ENCODE results near the gene PRR27.

The PRR27 gene

GRCh38 chr4:70153937-70154336 is at the start of gene PRR27:
Gene PRR27, plus strand, starts transcription at chr4:70154237. Its CDS starts 139 bp downstream, at chr4:70154376.
- Histone ChIP-seq H3K27ac (ENCODE audit: low read length) (no peak within 1 kb of the TSS), H3K27me3 (ENCODE audit: control insufficient read depth, insufficient read depth, low read length) (no peaks in the 10 kb centered on the region), H3K4me3 (ENCODE audit: low read length) (no peak within 1 kb of the TSS)

GRCh38 chr4:70110917-70111316 is 43.1 kb upstream of the PRR27 start:
- Histone ChIP-seq H3K4me3 (ENCODE audit: low read length) (no peak overlapping the region), H3K36me3 (ENCODE audit: control insufficient read depth, low read depth, low read length) (no peaks in the 10 kb centered on the region), H3K27ac (ENCODE audit: low read length) (no peak overlapping the region), H3K4me1 (ENCODE audit: control insufficient read depth, low read depth, low read length) (peaks cover 5% of the 10 kb centered on the region), H3K27me3 (ENCODE audit: control insufficient read depth, insufficient read depth, low read length) (no peaks in the 10 kb centered on the region), H3K9me3 (ENCODE audit: control insufficient read depth, low read depth, low read length) (no peaks in the 10 kb centered on the region), H3K9ac (ENCODE audit: low read length) (no peak overlapping the region)

More at GRCh38 chr4:70153937-70154336, at the start of gene PRR27:
- Histone ChIP-seq H3K36me3 (ENCODE audit: control insufficient read depth, low read depth, low read length) (no peaks in the 10 kb centered on the region), H3K9ac (ENCODE audit: low read length) (no peak within 1 kb of the TSS), H3K4me1 (ENCODE audit: control insufficient read depth, low read depth, low read length) (no peaks in the 10 kb centered on the region), H3K9me3 (ENCODE audit: control insufficient read depth, low read depth, low read length) (no peaks in the 10 kb centered on the region)

- Histone ChIP-seq H3K9me3 (ENCODE audit: control insufficient read depth, low read depth, low read length) (no peaks in the 10 kb centered on the region), H3K27ac (ENCODE audit: low read length) (no peak overlapping the region), H3K27me3 (ENCODE audit: control insufficient read depth, insufficient read depth, low read length) (no peaks in the 10 kb centered on the region), H3K4me1 (ENCODE audit: control insufficient read depth, low read depth, low read length) (peaks cover 5% of the 10 kb centered on the region), H3K36me3 (ENCODE audit: control insufficient read depth, low read depth, low read length) (no peaks in the 10 kb centered on the region), H3K9ac (ENCODE audit: low read length) (no peak overlapping the region), H3K4me3 (ENCODE audit: low read length) (no peak overlapping the region)
Measured at GRCh38 chr4:70113656-70114055, 40.4 kb upstream of the PRR27 start.

- peaks cover 5% of the 10 kb centered on the region for H3K4me1 ChIP-seq (ENCODE audit: control insufficient read depth, low read depth, low read length)
- H3K9ac ChIP-seq (ENCODE audit: low read length) = no peak overlapping the region
- H3K9me3 ChIP-seq (ENCODE audit: control insufficient read depth, low read depth, low read length) = no peaks in the 10 kb centered on the region
- no peaks in the 10 kb centered on the region for H3K27me3 ChIP-seq (ENCODE audit: control insufficient read depth, insufficient read depth, low read length)
- no peak overlapping the region for H3K4me3 ChIP-seq (ENCODE audit: low read length)
- no peak overlapping the region for H3K27ac ChIP-seq (ENCODE audit: low read length)
- H3K36me3 ChIP-seq (ENCODE audit: control insufficient read depth, low read depth, low read length) = no peaks in the 10 kb centered on the region
Measured at GRCh38 chr4:70114096-70114495, 39.9 kb upstream of the PRR27 start.

- H3K4me3 ChIP-seq (ENCODE audit: low read length) = no peak overlapping the region
- H3K36me3 ChIP-seq (ENCODE audit: control insufficient read depth, low read depth, low read length) = no peaks in the 10 kb centered on the region
- no peak overlapping the region for H3K9ac ChIP-seq (ENCODE audit: low read length)
- no peaks in the 10 kb centered on the region for H3K9me3 ChIP-seq (ENCODE audit: control insufficient read depth, low read depth, low read length)
- no peak overlapping the region for H3K27ac ChIP-seq (ENCODE audit: low read length)
- no peaks in the 10 kb centered on the region for H3K4me1 ChIP-seq (ENCODE audit: control insufficient read depth, low read depth, low read length)
- no peaks in the 10 kb centered on the region for H3K27me3 ChIP-seq (ENCODE audit: control insufficient read depth, insufficient read depth, low read length)
Measured at GRCh38 chr4:70120323-70120722, 33.7 kb upstream of the PRR27 start.

GRCh38 chr4:70133473-70133872 is 20.6 kb upstream of the PRR27 start:
- Histone ChIP-seq H3K4me1 (ENCODE audit: control insufficient read depth, low read depth, low read length) (no peaks in the 10 kb centered on the region), H3K9me3 (ENCODE audit: control insufficient read depth, low read depth, low read length) (no peaks in the 10 kb centered on the region), H3K27ac (ENCODE audit: low read length) (no peak overlapping the region), H3K9ac (ENCODE audit: low read length) (no peak overlapping the region), H3K4me3 (ENCODE audit: low read length) (no peak overlapping the region), H3K36me3 (ENCODE audit: control insufficient read depth, low read depth, low read length) (no peaks in the 10 kb centered on the region), H3K27me3 (ENCODE audit: control insufficient read depth, insufficient read depth, low read length) (no peaks in the 10 kb centered on the region)

GRCh38 chr4:70138751-70139150 is 15.3 kb upstream of the PRR27 start:
- Histone ChIP-seq H3K4me1 (ENCODE audit: control insufficient read depth, low read depth, low read length) (no peaks in the 10 kb centered on the region), H3K36me3 (ENCODE audit: control insufficient read depth, low read depth, low read length) (no peaks in the 10 kb centered on the region), H3K27ac (ENCODE audit: low read length) (no peak overlapping the region), H3K4me3 (ENCODE audit: low read length) (no peak overlapping the region), H3K27me3 (ENCODE audit: control insufficient read depth, insufficient read depth, low read length) (no peaks in the 10 kb centered on the region), H3K9ac (ENCODE audit: low read length) (no peak overlapping the region), H3K9me3 (ENCODE audit: control insufficient read depth, low read depth, low read length) (no peaks in the 10 kb centered on the region)

GRCh38 chr4:70151271-70151670 is 2.8 kb upstream of the PRR27 start:
- no peaks in the 10 kb centered on the region for H3K27me3 ChIP-seq (ENCODE audit: control insufficient read depth, insufficient read depth, low read length)
- no peak overlapping the region for H3K9ac ChIP-seq (ENCODE audit: low read length)
- no peaks in the 10 kb centered on the region for H3K36me3 ChIP-seq (ENCODE audit: control insufficient read depth, low read depth, low read length)
- H3K4me3 ChIP-seq (ENCODE audit: low read length) = no peak overlapping the region
- H3K4me1 ChIP-seq (ENCODE audit: control insufficient read depth, low read depth, low read length) = no peaks in the 10 kb centered on the region
- no peaks in the 10 kb centered on the region for H3K9me3 ChIP-seq (ENCODE audit: control insufficient read depth, low read depth, low read length)
- H3K27ac ChIP-seq (ENCODE audit: low read length) = no peak overlapping the region

- H3K27ac ChIP-seq (ENCODE audit: low read length) = no peak overlapping the region
- H3K4me1 ChIP-seq (ENCODE audit: control insufficient read depth, low read depth, low read length) = no peaks in the 10 kb centered on the region
- no peak overlapping the region for H3K4me3 ChIP-seq (ENCODE audit: low read length)
- H3K9ac ChIP-seq (ENCODE audit: low read length) = no peak overlapping the region
- H3K9me3 ChIP-seq (ENCODE audit: control insufficient read depth, low read depth, low read length) = no peaks in the 10 kb centered on the region
- H3K27me3 ChIP-seq (ENCODE audit: control insufficient read depth, insufficient read depth, low read length) = no peaks in the 10 kb centered on the region
- H3K36me3 ChIP-seq (ENCODE audit: control insufficient read depth, low read depth, low read length) = no peaks in the 10 kb centered on the region
Measured at GRCh38 chr4:70152088-70152487, 1.9 kb upstream of the PRR27 start.

GRCh38 chr4:70158576-70158975 is 4.5 kb downstream of the PRR27 start:
- Histone ChIP-seq H3K36me3 (ENCODE audit: control insufficient read depth, low read depth, low read length) (no peaks in the 10 kb centered on the region), H3K27ac (ENCODE audit: low read length) (no peak overlapping the region), H3K4me3 (ENCODE audit: low read length) (no peak overlapping the region), H3K27me3 (ENCODE audit: control insufficient read depth, insufficient read depth, low read length) (no peaks in the 10 kb centered on the region), H3K4me1 (ENCODE audit: control insufficient read depth, low read depth, low read length) (no peaks in the 10 kb centered on the region), H3K9me3 (ENCODE audit: control insufficient read depth, low read depth, low read length) (no peaks in the 10 kb centered on the region), H3K9ac (ENCODE audit: low read length) (no peak overlapping the region)

GRCh38 chr4:70177090-70177489 is 23.1 kb downstream of the PRR27 start:
- no peaks in the 10 kb centered on the region for H3K9me3 ChIP-seq (ENCODE audit: control insufficient read depth, low read depth, low read length)
- no peak overlapping the region for H3K27ac ChIP-seq (ENCODE audit: low read length)

GRCh38 chr4:70178075-70178660 is 24.1 kb downstream of the PRR27 start:
- H3K4me3 ChIP-seq (ENCODE audit: low read length) = no peak overlapping the region
- H3K9me3 ChIP-seq (ENCODE audit: control insufficient read depth, low read depth, low read length) = no peaks in the 10 kb centered on the region
- H3K36me3 ChIP-seq (ENCODE audit: control insufficient read depth, low read depth, low read length) = no peaks in the 10 kb centered on the region
- H3K4me1 ChIP-seq (ENCODE audit: control insufficient read depth, low read depth, low read length) = no peaks in the 10 kb centered on the region
- no peak overlapping the region for H3K27ac ChIP-seq (ENCODE audit: low read length)
- H3K27me3 ChIP-seq (ENCODE audit: control insufficient read depth, insufficient read depth, low read length) = no peaks in the 10 kb centered on the region
- H3K9ac ChIP-seq (ENCODE audit: low read length) = no peak overlapping the region

More at GRCh38 chr4:70177090-70177489, 23.1 kb downstream of the PRR27 start:
- no peaks in the 10 kb centered on the region for H3K36me3 ChIP-seq (ENCODE audit: control insufficient read depth, low read depth, low read length)
- no peak overlapping the region for H3K4me3 ChIP-seq (ENCODE audit: low read length)
- no peak overlapping the region for H3K9ac ChIP-seq (ENCODE audit: low read length)
- H3K27me3 ChIP-seq (ENCODE audit: control insufficient read depth, insufficient read depth, low read length) = no peaks in the 10 kb centered on the region
- no peaks in the 10 kb centered on the region for H3K4me1 ChIP-seq (ENCODE audit: control insufficient read depth, low read depth, low read length)

Measured in iPS-18a (cell line).